Hair follicular keratinocyte (primary cell): ENCODE data around the gene TSPY3. TPM values are rescaled to one million over a fixed set of nuclear protein-coding genes. Genes with fewer than 3 reads are reported as not detected.

Experiments
- total RNA-seq: library from RNA; depleted of rRNA; stranded (reverse); fragments of >200 nt; gene quantifications from 2 replicates; pipeline ENCODE4 v1.2.3, GENCODE V29; 2015

Gene TSPY3
- total RNA-seq = not detected in 2 replicates

GRCh38 chrY:9398121-9398520 lies at the start of gene TSPY3:
TSS of gene TSPY3 (plus strand) at chrY:9398421. CDS start at chrY:9398467, 46 bp downstream.

GRCh38 chrY:9357497-9357896 lies 40.7 kb upstream of the TSPY3 start, which contains the start of gene TSPY8:
TSS of gene TSPY8 (plus strand) at chrY:9357797. CDS start at chrY:9357843, 46 bp downstream.

Other genes with a start within 250 kb of the TSPY3 start
- not detected in 2 replicates for gene TSPY4, start 61.0 kb upstream of the TSPY3 start, total RNA-seq
- gene TSPY8, start 40.6 kb upstream of the TSPY3 start, total RNA-seq = not detected in 2 replicates
- gene TSPY1, start 68.5 kb downstream of the TSPY3 start, total RNA-seq = not detected in 2 replicates
- gene TSPY9, start 88.8 kb downstream of the TSPY3 start, total RNA-seq = not detected in 2 replicates
- gene TSPY10, start 129.5 kb downstream of the TSPY3 start, total RNA-seq = not detected in 2 replicates